T1000 (cell line): Measurements from ENCODE around the gene TMEM131.

Source experiments
- DNase-seq: peaks from one replicate; lab custom pipeline; 2025; ENCODE audit warnings: mixed read lengths; lab: John Stamatoyannopoulos, UW

Gene TMEM131

GRCh38 chr2:97738179-97739019 is 257.3 kb downstream of the TMEM131 start:
- DNase-seq = no peak

DNA sequence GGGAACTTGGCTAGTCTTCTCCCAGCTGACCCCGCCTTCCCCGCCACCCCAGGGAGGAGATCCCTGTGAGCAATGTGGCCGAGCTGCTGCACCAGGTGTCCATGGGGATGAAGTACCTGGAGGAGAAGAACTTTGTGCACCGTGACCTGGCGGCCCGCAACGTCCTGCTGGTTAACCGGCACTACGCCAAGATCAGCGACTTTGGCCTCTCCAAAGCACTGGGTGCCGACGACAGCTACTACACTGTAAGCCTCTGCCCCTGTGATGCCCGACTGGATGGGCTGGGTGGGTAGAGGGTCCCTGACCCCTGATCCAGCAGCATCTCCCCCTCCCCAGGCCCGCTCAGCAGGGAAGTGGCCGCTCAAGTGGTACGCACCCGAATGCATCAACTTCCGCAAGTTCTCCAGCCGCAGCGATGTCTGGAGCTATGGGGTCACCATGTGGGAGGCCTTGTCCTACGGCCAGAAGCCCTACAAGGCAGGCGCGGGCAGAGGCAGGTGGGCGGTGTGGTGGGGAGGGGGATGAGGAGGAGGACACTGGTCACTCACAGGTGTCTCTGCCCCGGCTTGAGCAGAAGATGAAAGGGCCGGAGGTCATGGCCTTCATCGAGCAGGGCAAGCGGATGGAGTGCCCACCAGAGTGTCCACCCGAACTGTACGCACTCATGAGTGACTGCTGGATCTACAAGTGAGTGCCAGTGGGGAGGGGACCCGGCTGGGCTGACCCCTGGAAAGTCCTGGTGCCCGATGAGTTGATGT is 258.1 kb downstream of the TMEM131 start:
- DNase-seq = no peak

GRCh38 chr2:97736608-97737330 is 259.0 kb downstream of the TMEM131 start:
- DNase-seq = no peak

DNA sequence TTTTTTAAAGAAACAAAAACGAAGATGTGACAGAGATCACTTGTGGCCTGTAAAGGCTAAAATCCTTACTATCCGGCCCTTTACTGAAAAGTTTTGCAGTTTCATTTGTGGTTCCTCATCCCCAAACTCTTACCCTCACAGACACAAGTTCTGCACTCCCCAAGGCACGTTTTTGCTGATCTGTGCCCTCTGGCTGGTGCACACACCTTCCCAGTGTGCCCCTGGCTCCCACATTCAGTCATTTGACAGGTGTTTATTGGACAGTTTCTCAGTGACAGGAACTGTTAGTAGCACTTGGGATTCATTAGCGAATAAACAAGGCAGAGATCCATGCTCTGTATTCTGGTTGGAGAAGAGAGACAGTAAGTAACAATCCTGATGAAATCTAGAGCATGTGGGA is 259.6 kb downstream of the TMEM131 start:
- no peak for DNase-seq

- no peak for DNase-seq
Observed at GRCh38 chr2:97735161-97735561, 260.6 kb downstream of the TMEM131 start.

DNA sequence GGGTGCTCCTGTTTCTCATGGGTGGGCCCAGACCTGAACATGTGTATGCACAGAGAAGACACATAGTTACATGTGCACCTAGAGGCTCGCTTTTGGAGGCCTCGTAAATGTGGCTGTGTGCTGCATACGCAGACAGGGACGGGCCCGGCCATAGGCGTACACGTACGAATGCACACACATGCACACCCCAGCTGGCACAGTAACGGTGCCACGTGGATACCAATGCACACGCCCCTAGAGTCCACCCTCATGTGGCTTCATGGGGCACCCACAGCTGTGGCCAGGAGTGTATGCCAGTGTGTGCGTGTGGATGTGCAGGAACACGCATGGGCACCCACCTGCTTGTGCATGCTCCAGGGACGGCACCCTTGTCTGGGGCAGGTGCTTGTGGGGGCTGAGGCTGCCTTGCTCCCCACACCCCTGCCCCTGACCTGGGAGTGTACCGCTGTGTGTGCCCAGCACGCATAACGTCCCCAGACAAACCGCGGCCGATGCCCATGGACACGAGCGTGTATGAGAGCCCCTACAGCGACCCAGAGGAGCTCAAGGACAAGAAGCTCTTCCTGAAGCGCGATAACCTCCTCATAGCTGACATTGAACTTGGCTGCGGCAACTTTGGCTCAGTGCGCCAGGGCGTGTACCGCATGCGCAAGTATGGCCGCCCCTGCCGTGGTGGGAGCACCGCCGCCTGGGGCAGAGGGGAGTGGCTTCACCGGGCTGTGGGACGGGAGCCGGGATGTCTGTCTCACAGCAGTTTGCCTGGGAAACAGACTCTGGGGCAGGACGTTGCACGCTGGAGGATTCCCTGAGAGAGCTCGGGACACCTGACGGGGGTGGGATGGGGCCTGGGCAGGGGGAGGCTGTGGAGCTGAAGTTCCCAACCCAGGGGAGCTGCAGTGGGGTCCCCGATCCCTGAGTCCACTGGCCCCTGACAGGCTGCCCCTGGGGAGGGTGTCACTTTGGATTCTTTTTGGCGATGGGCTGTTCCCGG is 261.4 kb downstream of the TMEM131 start:
- DNase-seq = no peak

GRCh38 chr2:97733341-97734035 is 262.3 kb downstream of the TMEM131 start:
- DNase-seq = no peak

- DNase-seq = no peak
Observed at GRCh38 chr2:97732436-97733340, 263.1 kb downstream of the TMEM131 start.

GRCh38 chr2:97731274-97732020 is 264.3 kb downstream of the TMEM131 start:
- no peak for DNase-seq

DNA sequence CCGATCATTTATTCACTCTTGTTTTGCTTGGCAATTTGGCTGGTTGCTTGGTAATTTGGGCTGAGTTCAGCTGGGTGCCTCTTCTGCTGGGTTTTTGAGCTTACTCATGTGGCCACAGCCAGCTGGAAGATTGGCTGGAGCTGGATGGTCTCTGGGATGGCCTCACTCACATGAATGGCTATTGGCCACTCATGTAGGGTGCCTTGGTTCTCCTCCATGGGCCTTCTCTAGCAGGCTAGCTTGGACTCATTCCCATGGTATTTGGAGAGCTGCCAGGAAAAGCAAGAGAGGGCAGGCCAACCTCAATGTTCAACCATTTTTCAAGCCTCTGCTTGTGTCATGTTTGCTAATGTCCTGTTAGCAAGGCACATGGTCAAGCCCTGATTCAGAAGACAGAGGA is 265.5 kb downstream of the TMEM131 start:
- no peak for DNase-seq

GRCh38 chr2:97728091-97728731 is 267.5 kb downstream of the TMEM131 start:
- no peak for DNase-seq

GRCh38 chr2:97727296-97727695 is 268.5 kb downstream of the TMEM131 start:
- no peak for DNase-seq

DNA sequence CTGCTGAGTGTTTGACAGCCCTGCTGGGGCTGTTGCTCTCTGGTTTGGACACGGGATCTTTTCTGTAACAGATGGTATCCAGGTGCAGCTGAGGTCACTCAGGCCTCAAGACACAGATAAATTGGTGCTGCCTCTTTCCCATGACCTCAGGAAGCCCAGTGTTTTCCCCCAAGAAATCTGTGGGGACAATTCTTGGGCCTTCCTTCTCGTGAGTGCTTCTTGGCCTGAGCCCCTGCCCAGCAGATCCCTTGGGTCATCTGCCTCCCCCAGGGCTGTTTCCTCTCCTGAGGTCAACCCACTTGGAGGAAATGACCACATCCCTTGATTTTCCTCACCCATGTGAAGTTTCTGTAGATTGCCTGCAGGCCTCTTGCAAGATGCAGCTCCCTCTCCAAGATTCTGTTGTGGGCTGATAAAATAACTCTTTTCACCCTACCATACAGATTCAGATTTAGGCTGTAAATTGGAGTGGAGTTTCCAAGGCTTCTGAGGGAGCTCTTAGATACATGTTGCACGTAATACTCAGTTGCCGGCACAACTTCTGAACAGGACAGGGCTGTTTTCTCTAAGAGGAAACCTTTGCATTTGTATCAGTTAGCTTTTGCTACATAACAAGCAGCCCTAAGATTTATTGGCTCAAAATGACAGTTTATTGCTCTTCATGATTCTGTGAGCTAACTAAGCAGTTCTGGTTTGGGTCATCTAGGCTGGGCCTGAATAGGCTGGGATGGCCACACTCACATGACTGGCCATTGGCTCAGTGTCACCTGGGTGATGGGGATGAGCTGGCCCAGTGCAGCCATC is 269.3 kb downstream of the TMEM131 start:
- no peak for DNase-seq

- DNase-seq = no peak
Observed at GRCh38 chr2:97724946-97725688, 270.6 kb downstream of the TMEM131 start.

GRCh38 chr2:97724501-97724900 is 271.2 kb downstream of the TMEM131 start:
- DNase-seq = no peak

- DNase-seq = no peak
Observed at GRCh38 chr2:97724073-97724410, 271.7 kb downstream of the TMEM131 start.
